ENCODE measurements around the gene ELAVL2.

The ELAVL2 gene

GRCh38 chr9:23658376-23659258 is 167.4 kb downstream of the ELAVL2 start:
- DNase-seq = no peak

- no peak for DNase-seq
These were observed 175.0 kb downstream of the ELAVL2 start for GRCh38 chr9:23651051-23651450.

DNA sequence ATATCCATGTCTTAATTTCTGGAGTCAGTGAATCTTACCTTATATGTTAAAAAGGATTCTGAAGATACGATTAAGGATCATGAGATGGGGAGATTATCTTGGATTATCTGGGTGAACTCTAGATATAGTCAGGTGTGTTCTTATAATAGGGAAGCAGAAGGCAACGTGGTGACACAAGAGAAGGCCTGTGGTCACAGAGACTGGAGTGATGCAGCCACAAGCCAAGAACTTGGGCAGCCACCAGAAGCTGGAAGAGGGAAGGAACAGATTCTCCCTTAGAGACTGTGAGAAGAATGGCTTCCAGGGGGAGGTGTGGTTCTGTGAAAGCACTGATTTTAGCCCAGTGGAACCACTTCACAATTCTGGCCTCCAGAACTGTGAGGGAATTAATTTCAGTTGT is 177.4 kb downstream of the ELAVL2 start:
- no peak for DNase-seq

DNA sequence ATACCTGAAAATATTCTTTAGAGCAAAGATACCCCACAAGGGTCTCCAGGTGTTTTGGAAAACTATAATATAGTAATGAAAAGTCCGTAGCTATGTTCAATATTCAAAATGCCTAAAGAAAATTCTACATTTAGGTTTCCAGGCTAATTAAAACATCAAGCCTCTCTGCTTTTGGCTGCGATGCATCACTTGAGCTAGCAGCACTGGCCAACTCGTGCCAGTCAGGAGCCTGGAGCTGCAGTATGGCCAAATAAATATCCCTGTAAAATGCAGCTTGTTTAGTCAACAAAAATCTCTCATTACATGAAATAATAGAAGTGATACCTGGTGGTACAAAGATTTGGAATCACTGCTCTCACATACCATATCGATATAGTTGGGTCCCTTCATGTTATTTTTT is 181.1 kb downstream of the ELAVL2 start:
- DNase-seq = no peak

- no peak for DNase-seq
These were observed 181.7 kb downstream of the ELAVL2 start for GRCh38 chr9:23644326-23644725.

DNA sequence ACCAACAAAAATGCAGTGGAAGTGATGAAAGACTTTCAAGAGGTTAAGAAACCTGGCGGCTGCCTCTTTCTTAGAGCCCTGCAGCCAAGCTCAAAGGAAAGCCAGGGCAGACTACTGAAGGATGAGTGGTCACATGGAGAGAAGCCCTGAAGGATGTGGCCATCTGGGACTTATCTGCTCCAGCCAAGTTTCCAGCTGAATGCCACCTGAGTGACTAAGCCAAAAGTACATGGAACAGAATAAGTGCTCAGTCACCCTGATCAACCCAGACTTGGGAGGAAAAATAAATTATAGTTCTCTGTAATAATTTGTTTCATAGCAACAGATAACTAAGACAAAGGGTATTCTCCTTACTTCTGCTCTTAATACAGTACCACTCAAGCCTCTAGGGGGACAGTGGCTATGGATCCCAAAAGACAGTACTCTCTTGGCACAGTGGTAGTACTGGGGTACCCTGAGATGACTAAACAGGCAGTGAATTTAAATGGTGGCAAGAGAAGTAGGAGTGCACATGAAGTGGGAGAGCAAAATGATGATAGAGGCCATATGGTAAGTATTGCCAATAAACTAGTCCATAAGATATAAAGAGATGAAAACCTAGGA is 182.3 kb downstream of the ELAVL2 start:
- DNase-seq = no peak
